HepG2 (cell line): Measurements from ENCODE around the gene PIP4K2B. TPM values are rescaled to one million over a fixed set of nuclear protein-coding genes. Genes with fewer than 3 reads are reported as not detected.

Source experiments
- HMG20A ChIP-seq: IDR thresholded peaks from 2 replicates; pipeline ENCODE4 v1.6.1; 2016; ENCODE audit warnings: borderline replicate concordance
- LCORL ChIP-seq, 2 experiments: fragments of 450-650 bp in 1 of 2; sonication (generic) in 1 of 2; formaldehyde crosslinking in 1 of 2; IDR thresholded peaks; 2 replicates each; pipeline versions ENCODE4 v1.5.0 to v1.6.1; 2017 to 2020; ENCODE audit warnings: antibody characterized with exemption in 1 of 2, missing genetic modification reagents in 1 of 2
- NFIB ChIP-seq: sonication (generic); formaldehyde crosslinking; IDR thresholded peaks from 2 replicates; pipeline ENCODE4 v1.9.0; 2021; ENCODE audit warnings: missing genetic modification reagents, mild to moderate bottlenecking, borderline replicate concordance
- PTBP1 ChIP-seq: fragments of 200-400 bp; formaldehyde crosslinking; IDR thresholded peaks from 2 replicates; pipeline ENCODE4 v1.6.1; 2018; ENCODE audit warnings: low read length, low read depth; ENCODE audit not compliant: poor library complexity, severe bottlenecking
- SALL1 ChIP-seq: sonication (generic); formaldehyde crosslinking; IDR thresholded peaks from 2 replicates; pipeline ENCODE4 v1.8.0; 2022; ENCODE audit warnings: mild to moderate bottlenecking, missing genetic modification reagents
- SAP130 ChIP-seq: IDR thresholded peaks from 2 replicates; pipeline ENCODE4 v1.6.1; 2016; ENCODE audit warnings: low read depth
- TEAD3 ChIP-seq: optimal IDR thresholded peaks from 2 replicates; pipeline ENCODE3; 2016; ENCODE audit warnings: borderline replicate concordance
- ZBTB1 ChIP-seq: sonication (generic); formaldehyde crosslinking; IDR thresholded peaks from 2 replicates; pipeline ENCODE4 v1.4.0; 2020; ENCODE audit warnings: missing genetic modification reagents, borderline replicate concordance
- ZNF180 ChIP-seq: sonication (generic); formaldehyde crosslinking; IDR thresholded peaks from 2 replicates; pipeline ENCODE4 v1.4.0; 2020; ENCODE audit warnings: low read depth, missing genetic modification reagents, borderline replicate concordance
- ZNF234 ChIP-seq: sonication (generic); formaldehyde crosslinking; conservative IDR thresholded peaks from 2 replicates; pipeline ENCODE4 v1.5.1; 2020; ENCODE audit warnings: mild to moderate bottlenecking, missing genetic modification reagents
- ZNF496 ChIP-seq: sonication (generic); formaldehyde crosslinking; IDR thresholded peaks from 2 replicates; pipeline ENCODE4 v1.8.1; 2023; ENCODE audit warnings: mild to moderate bottlenecking, moderate library complexity, missing genetic modification reagents; ENCODE audit not compliant: insufficient replicate concordance
- ZNF570 ChIP-seq: sonication (generic); formaldehyde crosslinking; IDR thresholded peaks from 2 replicates; pipeline ENCODE4 v1.4.0; 2020; ENCODE audit warnings: mild to moderate bottlenecking, missing genetic modification reagents, borderline replicate concordance
- ZNF816 ChIP-seq: sonication (generic); formaldehyde crosslinking; IDR thresholded peaks from 2 replicates; pipeline ENCODE4 v1.8.0; 2022; ENCODE audit warnings: missing genetic modification reagents, mild to moderate bottlenecking, borderline replicate concordance
- ZSCAN22 ChIP-seq: sonication (generic); formaldehyde crosslinking; IDR thresholded peaks from 2 replicates; pipeline ENCODE4 v1.4.0; 2020; ENCODE audit warnings: mild to moderate bottlenecking, missing genetic modification reagents
- polyA plus RNA-seq, 8 experiments: library from polyadenylated mRNA; depleted of rRNA in 3 of 8; stranded (reverse) in 7 of 8; unstranded in 1 of 8; fragments of >200 nt; fragmentation: Illumina TruSeq in 4 of 8; extraction: Trizol in 4 of 8; gene quantifications; 2 replicates each; pipeline versions ENCODE4 v1.2.1 to v1.2.3, GENCODE V29; 2011 to 2016; ENCODE audit warnings: low read depth in 4 of 8, missing spikeins in 1 of 8, mixed read lengths in 1 of 8; ENCODE audit not compliant: insufficient read depth in 1 of 8
- total RNA-seq, 5 experiments: library from RNA; depleted of rRNA; stranded (reverse); fragments of >200 nt; fragmentation: Illumina TruSeq; extraction: Trizol; gene quantifications; 2 replicates each; pipeline ENCODE4 v1.2.3, GENCODE V29; 2016; ENCODE audit warnings: low read depth in 1 of 5
- TF ChIP-seq, protein P1 (sequence below): sonication (generic); formaldehyde crosslinking; IDR thresholded peaks from 2 replicates; pipeline ENCODE4 v1.5.0; 2020; ENCODE audit warnings: mild to moderate bottlenecking, missing genetic modification reagents
- TF ChIP-seq, protein P2 (sequence below): sonication (generic); formaldehyde crosslinking; IDR thresholded peaks from 2 replicates; pipeline ENCODE4 v1.8.1; 2023; ENCODE audit warnings: mild to moderate bottlenecking, missing genetic modification reagents, borderline replicate concordance
- TF ChIP-seq, protein P3 (sequence below): sonication (generic); formaldehyde crosslinking; conservative IDR thresholded peaks from 2 replicates; pipeline ENCODE4 v1.4.0; 2020; ENCODE audit warnings: missing genetic modification reagents
- TF ChIP-seq, protein P4 (sequence below): sonication (generic); formaldehyde crosslinking; IDR thresholded peaks from 2 replicates; pipeline ENCODE4 v1.5.0; 2020; ENCODE audit warnings: missing genetic modification reagents
- TF ChIP-seq, protein P5 (sequence below): sonication (generic); formaldehyde crosslinking; IDR thresholded peaks from 2 replicates; pipeline ENCODE4 v1.4.0; 2020; ENCODE audit warnings: missing genetic modification reagents, low read depth, mild to moderate bottlenecking, borderline replicate concordance

Gene PIP4K2B
- total and polyA plus RNA-seq, 2 of the 13 experiments (the other 11 are each of a cell fraction or from before 2014, with no cell fraction given): 20.4 to 54.0 TPM

DNA sequence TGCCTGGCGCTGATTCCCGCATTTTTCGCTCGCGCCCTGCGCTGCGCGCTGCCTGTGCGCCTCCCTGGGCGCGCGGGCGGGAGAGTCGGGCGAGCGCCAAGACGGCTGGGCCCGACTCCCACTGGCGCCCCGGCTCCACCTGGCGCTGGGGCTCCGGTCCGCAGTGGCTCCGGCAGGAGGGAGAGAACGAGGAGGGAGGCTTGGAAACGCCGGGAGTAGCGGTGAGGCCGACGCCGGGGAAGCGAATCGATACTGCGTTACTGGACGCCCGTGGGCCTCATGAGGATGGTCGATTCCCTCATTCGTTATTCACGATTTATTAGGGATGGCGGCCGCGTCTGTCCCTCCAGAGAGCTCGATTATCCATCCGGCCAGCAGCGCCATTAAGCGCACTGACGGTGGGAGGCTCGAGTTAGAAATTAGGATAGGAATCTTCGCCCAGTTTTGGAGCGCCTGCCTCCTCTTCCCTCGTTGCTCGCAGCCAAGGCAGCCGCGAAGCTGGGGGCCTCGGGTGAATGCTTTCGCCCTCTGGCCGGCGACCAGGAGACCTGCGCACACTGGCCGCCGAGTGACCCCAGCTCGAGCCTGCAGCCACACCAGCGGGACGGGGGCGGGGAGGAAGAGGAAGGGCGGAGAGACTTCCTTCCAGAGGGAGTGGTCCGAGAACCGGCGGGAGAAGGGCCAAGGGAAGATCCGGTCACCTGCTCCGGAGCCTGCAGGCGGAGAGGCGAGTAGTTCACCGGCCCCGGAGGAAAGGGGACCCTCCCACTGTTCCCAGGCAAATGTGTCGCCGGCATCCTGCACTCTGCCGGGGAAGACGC is 49.9 kb downstream of the PIP4K2B start (continued):
- TF ChIP-seq, protein P1, sequence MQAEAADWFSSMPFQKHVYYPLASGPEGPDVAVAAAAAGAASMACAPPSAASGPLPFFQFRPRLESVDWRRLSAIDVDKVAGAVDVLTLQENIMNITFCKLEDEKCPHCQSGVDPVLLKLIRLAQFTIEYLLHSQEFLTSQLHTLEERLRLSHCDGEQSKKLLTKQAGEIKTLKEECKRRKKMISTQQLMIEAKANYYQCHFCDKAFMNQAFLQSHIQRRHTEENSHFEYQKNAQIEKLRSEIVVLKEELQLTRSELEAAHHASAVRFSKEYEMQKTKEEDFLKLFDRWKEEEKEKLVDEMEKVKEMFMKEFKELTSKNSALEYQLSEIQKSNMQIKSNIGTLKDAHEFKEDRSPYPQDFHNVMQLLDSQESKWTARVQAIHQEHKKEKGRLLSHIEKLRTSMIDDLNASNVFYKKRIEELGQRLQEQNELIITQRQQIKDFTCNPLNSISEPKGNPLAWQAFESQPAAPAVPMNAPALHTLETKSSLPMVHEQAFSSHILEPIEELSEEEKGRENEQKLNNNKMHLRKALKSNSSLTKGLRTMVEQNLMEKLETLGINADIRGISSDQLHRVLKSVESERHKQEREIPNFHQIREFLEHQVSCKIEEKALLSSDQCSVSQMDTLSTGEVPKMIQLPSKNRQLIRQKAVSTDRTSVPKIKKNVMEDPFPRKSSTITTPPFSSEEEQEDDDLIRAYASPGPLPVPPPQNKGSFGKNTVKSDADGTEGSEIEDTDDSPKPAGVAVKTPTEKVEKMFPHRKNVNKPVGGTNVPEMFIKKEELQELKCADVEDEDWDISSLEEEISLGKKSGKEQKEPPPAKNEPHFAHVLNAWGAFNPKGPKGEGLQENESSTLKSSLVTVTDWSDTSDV (CRISPR knock-in tag): peak; percentile 95
- TF ChIP-seq SALL1 (CRISPR knock-in tag) (peak; percentile 56), ZSCAN22 (CRISPR knock-in tag) (0 out of 2 replicates have a peak, but pooled peaks have one; percentile 59), SAP130 (CRISPR knock-in tag) (peak; percentile 98), ZNF816 (CRISPR knock-in tag) (no peak), HMG20A (CRISPR knock-in tag) (no peak), LCORL (IDR thresholded peaks at IDR 0.05) (no peak), LCORL (CRISPR knock-in tag; IDR thresholded peaks at IDR 0.05) (peak; percentile 69), ZBTB1 (CRISPR knock-in tag) (no peak), ZNF570 (no peak), TEAD3 (CRISPR knock-in tag) (peak; percentile 55), NFIB (CRISPR knock-in tag) (no peak), PTBP1 (peak; percentile 82), ZNF496 (no peak), ZNF234 (CRISPR knock-in tag) (no peak), ZNF180 (CRISPR knock-in tag) (0 out of 2 replicates have a peak, but pooled peaks have one; percentile 20)
- TF ChIP-seq, protein P2, sequence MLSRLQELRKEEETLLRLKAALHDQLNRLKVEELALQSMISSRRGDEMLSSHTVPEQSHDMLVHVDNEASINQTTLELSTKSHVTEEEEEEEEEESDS: no peak; the same call in 1 of the 2 replicates
- TF ChIP-seq, protein P3, sequence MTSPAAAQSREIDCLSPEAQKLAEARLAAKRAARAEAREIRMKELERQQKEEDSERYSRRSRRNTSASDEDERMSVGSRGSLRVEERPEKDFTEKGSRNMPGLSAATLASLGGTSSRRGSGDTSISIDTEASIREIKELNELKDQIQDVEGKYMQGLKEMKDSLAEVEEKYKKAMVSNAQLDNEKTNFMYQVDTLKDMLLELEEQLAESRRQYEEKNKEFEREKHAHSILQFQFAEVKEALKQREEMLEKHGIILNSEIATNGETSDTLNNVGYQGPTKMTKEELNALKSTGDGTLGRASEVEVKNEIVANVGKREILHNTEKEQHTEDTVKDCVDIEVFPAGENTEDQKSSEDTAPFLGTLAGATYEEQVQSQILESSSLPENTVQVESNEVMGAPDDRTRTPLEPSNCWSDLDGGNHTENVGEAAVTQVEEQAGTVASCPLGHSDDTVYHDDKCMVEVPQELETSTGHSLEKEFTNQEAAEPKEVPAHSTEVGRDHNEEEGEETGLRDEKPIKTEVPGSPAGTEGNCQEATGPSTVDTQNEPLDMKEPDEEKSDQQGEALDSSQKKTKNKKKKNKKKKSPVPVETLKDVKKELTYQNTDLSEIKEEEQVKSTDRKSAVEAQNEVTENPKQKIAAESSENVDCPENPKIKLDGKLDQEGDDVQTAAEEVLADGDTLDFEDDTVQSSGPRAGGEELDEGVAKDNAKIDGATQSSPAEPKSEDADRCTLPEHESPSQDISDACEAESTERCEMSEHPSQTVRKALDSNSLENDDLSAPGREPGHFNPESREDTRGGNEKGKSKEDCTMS: no peak
- TF ChIP-seq, protein P4, sequence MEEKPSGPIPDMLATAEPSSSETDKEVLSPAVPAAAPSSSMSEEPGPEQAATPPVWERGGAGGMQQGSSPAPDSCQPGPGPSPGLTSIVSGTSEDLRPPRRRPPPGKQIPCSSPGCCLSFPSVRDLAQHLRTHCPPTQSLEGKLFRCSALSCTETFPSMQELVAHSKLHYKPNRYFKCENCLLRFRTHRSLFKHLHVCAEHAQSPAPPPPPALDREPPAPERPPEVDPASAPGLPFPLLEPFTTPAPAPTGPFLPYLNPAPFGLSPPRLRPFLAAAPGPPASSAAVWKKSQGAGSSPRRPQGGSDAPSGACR: no peak; the same call in 1 of the 2 replicates
- TF ChIP-seq, protein P5, sequence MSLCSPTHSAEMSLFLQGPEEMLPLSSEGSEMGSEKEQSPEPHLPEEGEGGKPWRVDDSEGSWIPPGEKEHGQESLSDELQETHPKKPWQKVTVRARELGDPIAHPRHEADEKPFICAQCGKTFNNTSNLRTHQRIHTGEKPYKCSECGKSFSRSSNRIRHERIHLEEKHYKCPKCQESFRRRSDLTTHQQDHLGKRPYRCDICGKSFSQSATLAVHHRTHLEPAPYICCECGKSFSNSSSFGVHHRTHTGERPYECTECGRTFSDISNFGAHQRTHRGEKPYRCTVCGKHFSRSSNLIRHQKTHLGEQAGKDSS (CRISPR knock-in tag): peak; percentile 76; the same call in 1 of the 2 replicates
